ENCODE data around the gene SRGN. TPM values are rescaled to one million over a fixed set of nuclear protein-coding genes. Genes with fewer than 3 reads are reported as not detected.
"Not testable (repeated sequence)": the region's sequence is repeated elsewhere in the genome, so short reads cannot be mapped to it uniquely, and the experiment has no call there.

Gene SRGN, protein sequence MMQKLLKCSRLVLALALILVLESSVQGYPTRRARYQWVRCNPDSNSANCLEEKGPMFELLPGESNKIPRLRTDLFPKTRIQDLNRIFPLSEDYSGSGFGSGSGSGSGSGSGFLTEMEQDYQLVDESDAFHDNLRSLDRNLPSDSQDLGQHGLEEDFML
- 100 to 1,000 TPM; 661 to 673 TPM for total RNA-seq

- CTCF ChIA-PET: interaction anchor here (0.6 to 2.3 kb wide), 6 partner anchors 22 to 131 kb away, joined by 3 to 8 read pairs (median 6); no protein-coding TSS in a partner anchor
These were observed at the start of gene SRGN for GRCh38 chr10:69087590-69088470. Gene SRGN, plus strand, starts transcription at chr10:69088103. Its CDS starts 55 bp downstream, at chr10:69088158.

DNA sequence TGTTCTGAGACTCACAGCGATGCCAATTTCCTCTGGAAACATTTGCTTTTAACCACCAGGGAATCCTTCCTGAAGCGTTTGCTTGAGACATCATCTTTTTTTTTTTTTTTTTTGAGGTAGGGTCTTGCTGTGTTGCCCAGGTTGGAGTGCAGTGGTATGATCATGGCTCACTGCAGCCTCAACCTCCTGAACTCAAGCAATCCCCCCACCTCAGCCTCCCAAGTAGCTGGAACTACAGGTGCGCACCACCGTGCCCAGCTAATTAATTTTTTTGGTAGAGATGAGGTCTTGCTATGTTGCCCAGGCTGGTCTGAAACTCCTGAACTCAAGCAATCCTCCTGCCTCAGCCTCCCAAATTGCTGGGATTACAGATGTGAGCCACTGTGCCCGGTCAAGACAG, 47.0 kb upstream of the SRGN start:
- CTCF ChIA-PET: interaction anchor here (1.4 to 1.5 kb wide), 2 partner anchors 35 to 55 kb away, joined by 3 to 6 read pairs; no protein-coding TSS in a partner anchor
- POLR2A ChIA-PET: not testable (repeated sequence)

More at GRCh38 chr10:69087590-69088470, at the start of gene SRGN:
- POLR2A ChIA-PET: interaction anchor here (0.9 to 7.4 kb wide), 7 partner anchors 10 to 135 kb away, joined by 3 to 119 read pairs (median 13); partner anchors contain the start of gene DDX21

GRCh38 chr10:69042417-69042816, 45.5 kb upstream of the SRGN start:
- POLR2A ChIA-PET: no interaction called here
- CTCF ChIA-PET: interaction anchor here (1.8 kb wide), 1 partner anchor 51 kb away, joined by 6 read pairs; no protein-coding TSS in a partner anchor

GRCh38 chr10:69042838-69043237, 45.1 kb upstream of the SRGN start:
- CTCF ChIA-PET: interaction anchor here (1.4 to 1.8 kb wide), 2 partner anchors 50 to 52 kb away, joined by 4 to 6 read pairs; no protein-coding TSS in a partner anchor
- POLR2A ChIA-PET: interaction anchor here (6.8 kb wide), 1 partner anchor 47 kb away, joined by 119 read pairs; the partner anchor contains the start of gene SRGN

DNA sequence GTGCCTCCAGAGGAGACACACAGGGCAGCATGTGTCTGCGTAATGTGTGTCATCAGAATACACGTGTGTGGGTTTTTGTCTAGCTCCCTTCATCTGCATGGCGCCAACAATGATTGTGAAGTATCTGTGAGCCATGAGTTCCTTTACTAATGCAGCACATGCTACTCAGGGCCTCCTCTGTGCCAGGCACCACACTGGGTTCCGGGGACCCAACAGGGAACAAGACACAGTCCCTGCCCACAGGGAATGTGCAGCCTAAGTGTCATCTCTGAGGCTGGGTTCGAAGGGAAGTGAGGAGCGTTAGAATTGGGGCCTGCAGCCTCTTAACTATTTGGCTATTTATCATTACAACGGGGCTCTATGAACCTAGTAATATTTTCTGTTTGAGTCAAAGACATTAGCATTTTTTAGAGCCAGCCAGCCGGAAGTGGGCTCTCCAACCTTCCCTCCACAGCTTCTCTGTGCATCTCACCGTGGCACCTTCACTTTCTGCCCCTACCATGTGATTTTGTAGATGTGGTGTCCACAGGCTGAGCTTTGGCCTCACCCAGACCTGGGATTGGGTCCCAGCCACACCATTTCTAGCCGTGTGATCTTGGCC, 43.9 kb upstream of the SRGN start:
- POLR2A ChIA-PET: interaction anchor here (0.9 to 6.8 kb wide), 3 partner anchors 22 to 88 kb away, joined by 3 to 119 read pairs (median 4); partner anchors contain the start of genes DDX21 and SRGN
- CTCF ChIA-PET: interaction anchor here (0.6 to 1.8 kb wide), 6 partner anchors 15 to 91 kb away, joined by 3 to 7 read pairs (median 5); partner anchors contain the start of gene SRGN

DNA sequence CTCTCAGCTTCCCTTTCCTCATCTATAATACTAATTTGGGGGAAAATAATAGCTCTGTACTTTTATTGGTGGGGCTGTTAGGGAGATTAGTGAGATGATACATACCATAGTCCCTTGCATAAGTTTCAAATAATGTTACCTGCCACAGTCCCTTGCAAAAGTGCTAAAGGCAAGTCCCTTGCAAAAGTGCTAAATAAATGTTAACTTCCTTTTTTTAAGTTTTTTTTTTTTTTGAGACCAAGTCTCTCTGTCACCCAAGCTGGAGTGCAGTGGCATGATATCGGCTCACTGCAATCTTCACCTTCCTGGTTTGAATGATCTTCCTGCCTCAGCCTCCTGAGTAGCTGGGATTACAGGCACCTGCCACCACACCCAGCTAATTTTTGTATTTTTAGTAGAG, 43.4 kb upstream of the SRGN start:
- ChIA-PET POLR2A (interaction anchor here (0.6 to 6.8 kb wide), 5 partner anchors 19 to 89 kb away, joined by 3 to 119 read pairs (median 5); partner anchors contain the start of genes DDX21 and SRGN), CTCF (interaction anchor here (0.7 to 1.8 kb wide), 6 partner anchors 15 to 52 kb away, joined by 3 to 7 read pairs (median 5); partner anchors contain the start of gene SRGN)

GRCh38 chr10:69045441-69046300, 42.2 kb upstream of the SRGN start:
- POLR2A ChIA-PET: interaction anchor here (0.7 to 6.8 kb wide), 4 partner anchors 11 to 90 kb away, joined by 3 to 119 read pairs (median 8); partner anchors contain the start of genes DDX21 and SRGN
- CTCF ChIA-PET: interaction anchor here (0.8 to 1.6 kb wide), 3 partner anchors 20 to 51 kb away, joined by 3 to 6 read pairs (median 4); no protein-coding TSS in a partner anchor

GRCh38 chr10:69047111-69047832, 40.6 kb upstream of the SRGN start:
- CTCF ChIA-PET: interaction anchor here (1.1 to 2.4 kb wide), 5 partner anchors 19 to 47 kb away, joined by 3 to 9 read pairs (median 5); partner anchors contain the start of gene SRGN
- POLR2A ChIA-PET: interaction anchor here (2.9 to 6.8 kb wide), 2 partner anchors 18 to 42 kb away, joined by 14 to 119 read pairs; partner anchors contain the start of gene SRGN

DNA sequence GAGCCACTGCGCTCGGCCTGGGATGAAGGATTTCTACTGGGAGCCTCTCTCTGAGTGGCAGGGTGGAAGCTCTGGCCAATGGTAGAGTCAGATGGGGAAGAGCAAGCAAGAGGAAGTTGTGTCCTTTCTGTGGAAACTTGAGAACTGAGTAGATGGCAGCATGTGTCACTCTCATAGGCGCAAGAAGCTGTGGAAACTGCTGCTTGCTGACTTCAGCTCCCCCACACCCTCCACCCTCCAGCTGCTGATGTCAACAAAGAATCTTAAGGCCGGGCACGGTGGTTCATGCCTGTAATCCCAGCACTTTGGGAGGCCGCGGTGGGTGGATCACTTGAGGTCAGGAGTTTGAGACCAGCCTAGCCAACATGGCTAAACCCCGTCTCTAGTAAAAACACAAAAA, 39.8 kb upstream of the SRGN start:
- POLR2A ChIA-PET: interaction anchor here (6.8 kb wide), 1 partner anchor 42 kb away, joined by 119 read pairs; the partner anchor contains the start of gene SRGN
- CTCF ChIA-PET: interaction anchor here (1.1 to 2.4 kb wide), 5 partner anchors 9 to 47 kb away, joined by 3 to 9 read pairs (median 4); partner anchors contain the start of gene SRGN

- POLR2A ChIA-PET: interaction anchor here (6.8 kb wide), 1 partner anchor 40 kb away, joined by 119 read pairs; the partner anchor contains the start of gene SRGN
- CTCF ChIA-PET: no interaction called here
These were observed 38.3 kb upstream of the SRGN start for GRCh38 chr10:69049566-69049961.

GRCh38 chr10:69051303-69051702, 36.6 kb upstream of the SRGN start:
- ChIA-PET POLR2A (no interaction called here), CTCF (interaction anchor here (0.7 to 1.8 kb wide), 2 partner anchors 42 to 47 kb away, joined by 3 to 5 read pairs; no protein-coding TSS in a partner anchor)

- ChIA-PET POLR2A (no interaction called here), CTCF (interaction anchor here (1.8 kb wide), 1 partner anchor 47 kb away, joined by 5 read pairs; no protein-coding TSS in a partner anchor)
These were observed 36.0 kb upstream of the SRGN start for GRCh38 chr10:69051710-69052487.

DNA sequence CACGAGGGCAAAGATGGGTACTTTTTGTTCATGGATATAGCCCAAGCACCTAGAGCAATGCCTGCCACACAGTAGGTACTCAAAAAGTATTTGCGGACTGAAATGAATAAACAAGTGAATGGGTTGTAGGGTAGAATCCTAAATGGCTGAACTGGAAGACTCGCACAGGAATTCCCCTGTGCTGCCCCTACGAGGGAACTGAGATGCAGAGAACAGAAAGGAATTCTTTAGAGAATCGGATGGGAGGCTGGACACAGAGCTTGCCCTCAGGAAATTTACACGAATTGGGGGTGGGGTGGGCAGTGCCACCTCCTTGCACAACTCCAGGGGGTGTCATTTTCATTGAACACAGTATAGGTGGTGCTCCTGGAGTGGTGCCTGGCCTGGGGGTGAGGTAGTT, 35.2 kb upstream of the SRGN start:
- POLR2A ChIA-PET: no interaction called here

GRCh38 chr10:69055241-69055640, 32.7 kb upstream of the SRGN start:
- POLR2A ChIA-PET: interaction anchor here (0.7 to 1.9 kb wide), 4 partner anchors 10 to 40 kb away, joined by 3 to 10 read pairs (median 4); partner anchors contain the start of gene SRGN

More for the DNA sequence above, 35.2 kb upstream of the SRGN start:
- CTCF ChIA-PET: no interaction called here

DNA sequence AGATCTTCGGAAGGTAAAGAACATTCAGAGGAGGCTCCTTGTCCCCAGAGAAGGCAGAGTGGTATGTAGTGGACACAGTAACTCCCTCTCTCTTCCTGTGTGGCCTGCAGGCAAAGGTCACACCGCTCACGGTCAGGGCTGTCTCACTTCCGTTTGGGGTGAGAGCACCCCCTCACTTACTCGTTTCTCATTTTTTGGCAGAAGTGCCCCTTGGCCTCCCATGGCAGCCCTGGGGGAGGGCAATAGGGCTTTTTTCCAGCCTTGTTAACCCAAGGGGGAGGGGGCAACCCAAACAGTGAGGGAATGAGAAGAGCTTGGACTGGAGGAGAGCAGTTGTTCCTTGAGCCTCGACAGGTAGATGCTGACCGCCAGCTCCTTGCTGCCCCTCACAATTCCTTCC, 31.8 kb upstream of the SRGN start:
- CTCF ChIA-PET: interaction anchor here (1.3 to 2.8 kb wide), 2 partner anchors 8 to 9 kb away, joined by 4 to 10 read pairs; no protein-coding TSS in a partner anchor
- POLR2A ChIA-PET: interaction anchor here (0.5 to 1.9 kb wide), 5 partner anchors 9 to 106 kb away, joined by 3 to 10 read pairs (median 4); partner anchors contain the start of gene SRGN

More at GRCh38 chr10:69055241-69055640, 32.7 kb upstream of the SRGN start:
- CTCF ChIA-PET: interaction anchor here (2.8 kb wide), 1 partner anchor 10 kb away, joined by 10 read pairs; no protein-coding TSS in a partner anchor
